Ovary (tissue), 3 donors: ENCODE results near the gene GPC6.

Experiments used
- CTCF ChIP-seq, 3 donors: fragments of 450-650 bp in 2 of 3; fragments of 200-600 bp in 1 of 3; IDR thresholded peaks; one replicate each; pipeline versions ENCODE4 v1.5.1 to v1.8.0; 2016 to 2022; ENCODE audit warnings: antibody characterized with exemption in 3 of 3, mild to moderate bottlenecking in 1 of 3
- POLR2A ChIP-seq: fragments of 450-650 bp; IDR thresholded peaks from one replicate; pipeline ENCODE4 v1.6.1; 2017; ENCODE audit warnings: antibody characterized with exemption, mild to moderate bottlenecking, moderate library complexity
- donor health status: DM: no; HTN: no; CAD: no.

GRCh38 chr13:94269557-94269956 is 1043.0 kb downstream of the GPC6 start:
- TF ChIP-seq CTCF (IDR thresholded peaks at IDR 0.05) (no peak), POLR2A (no peak)
